Measurements from ENCODE around the gene TNFRSF4.

- TF ChIP-seq CTCF (IDR thresholded peaks at IDR 0.05) (no peak), POLR2A (IDR thresholded peaks at IDR 0.05) (no peak)
Measured at GRCh38 chr1:1253314-1253713, 39.4 kb upstream of the TNFRSF4 start.

Measured in lower leg skin (tissue), 3 donors.